NB4 (cell line): Measurements from ENCODE around the gene CSNK1A1.

Experiments
- POLR2A ChIP-seq: IDR thresholded peaks from 2 replicates; pipeline ENCODE4 v1.6.1; 2011; ENCODE audit warnings: mild to moderate bottlenecking; ENCODE audit not compliant: insufficient read length; ENCODE audit errors: extremely low read depth
- TF ChIP-seq, protein P1 (sequence below): IDR thresholded peaks from one replicate; pipeline ENCODE4 v1.5.1; 2012; ENCODE audit warnings: low read depth, low read length
- TF ChIP-seq, protein P2 (sequence below): IDR thresholded peaks from 2 replicates; pipeline ENCODE4 v1.6.1; 2011; ENCODE audit warnings: low read depth, low read length

DNA sequence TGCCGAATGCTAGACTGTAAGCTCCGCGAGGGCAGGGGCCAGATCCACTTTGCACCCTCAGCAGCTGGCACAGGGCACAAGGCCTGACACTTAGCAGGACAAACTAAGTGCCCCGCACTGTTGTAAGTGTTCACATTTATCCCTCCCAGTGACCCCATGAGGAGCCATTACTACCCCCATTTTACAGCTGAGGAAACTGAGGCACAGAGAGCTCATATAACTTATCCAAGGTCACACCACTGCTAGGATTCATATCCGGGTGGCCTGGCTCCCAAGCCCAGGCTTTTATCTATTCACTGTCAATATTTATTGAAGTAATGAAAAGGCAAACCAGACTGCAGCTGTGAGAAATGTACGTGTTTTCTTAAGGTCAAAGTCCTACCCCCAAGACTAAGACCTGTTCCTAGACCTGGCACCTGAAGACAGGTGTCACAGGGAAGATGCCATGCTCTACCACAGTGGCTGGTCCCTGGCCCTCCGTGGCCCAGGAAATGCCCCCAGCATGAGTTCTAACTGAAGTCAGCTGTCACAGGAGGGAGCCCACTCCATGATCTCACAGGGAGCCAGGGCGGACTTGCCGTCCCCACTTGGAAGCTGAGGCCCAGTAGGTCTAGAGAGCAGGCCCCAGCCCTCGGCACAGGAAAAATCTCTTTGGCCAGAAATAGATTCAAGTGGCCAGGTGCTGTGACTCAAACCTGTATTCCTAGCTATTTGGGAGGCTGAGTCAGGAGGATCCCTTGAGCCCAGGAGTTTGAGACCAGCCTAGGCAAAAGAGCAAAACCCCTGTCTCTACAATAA, 97.4 kb downstream of the CSNK1A1 start:
- TF ChIP-seq, protein P1, sequence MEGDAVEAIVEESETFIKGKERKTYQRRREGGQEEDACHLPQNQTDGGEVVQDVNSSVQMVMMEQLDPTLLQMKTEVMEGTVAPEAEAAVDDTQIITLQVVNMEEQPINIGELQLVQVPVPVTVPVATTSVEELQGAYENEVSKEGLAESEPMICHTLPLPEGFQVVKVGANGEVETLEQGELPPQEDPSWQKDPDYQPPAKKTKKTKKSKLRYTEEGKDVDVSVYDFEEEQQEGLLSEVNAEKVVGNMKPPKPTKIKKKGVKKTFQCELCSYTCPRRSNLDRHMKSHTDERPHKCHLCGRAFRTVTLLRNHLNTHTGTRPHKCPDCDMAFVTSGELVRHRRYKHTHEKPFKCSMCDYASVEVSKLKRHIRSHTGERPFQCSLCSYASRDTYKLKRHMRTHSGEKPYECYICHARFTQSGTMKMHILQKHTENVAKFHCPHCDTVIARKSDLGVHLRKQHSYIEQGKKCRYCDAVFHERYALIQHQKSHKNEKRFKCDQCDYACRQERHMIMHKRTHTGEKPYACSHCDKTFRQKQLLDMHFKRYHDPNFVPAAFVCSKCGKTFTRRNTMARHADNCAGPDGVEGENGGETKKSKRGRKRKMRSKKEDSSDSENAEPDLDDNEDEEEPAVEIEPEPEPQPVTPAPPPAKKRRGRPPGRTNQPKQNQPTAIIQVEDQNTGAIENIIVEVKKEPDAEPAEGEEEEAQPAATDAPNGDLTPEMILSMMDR: no peak
- no peak for TF ChIP-seq POLR2A
- TF ChIP-seq, protein P2, sequence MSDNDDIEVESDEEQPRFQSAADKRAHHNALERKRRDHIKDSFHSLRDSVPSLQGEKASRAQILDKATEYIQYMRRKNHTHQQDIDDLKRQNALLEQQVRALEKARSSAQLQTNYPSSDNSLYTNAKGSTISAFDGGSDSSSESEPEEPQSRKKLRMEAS: no peak
